ENCODE data around the gene GLYR1. TPM values are rescaled to one million over a fixed set of nuclear protein-coding genes. Genes with fewer than 3 reads are reported as not detected.

Gene GLYR1
- total and polyA plus RNA-seq, 4 donors, result 18.1 to 50.2 (median 40.6) TPM

DNA sequence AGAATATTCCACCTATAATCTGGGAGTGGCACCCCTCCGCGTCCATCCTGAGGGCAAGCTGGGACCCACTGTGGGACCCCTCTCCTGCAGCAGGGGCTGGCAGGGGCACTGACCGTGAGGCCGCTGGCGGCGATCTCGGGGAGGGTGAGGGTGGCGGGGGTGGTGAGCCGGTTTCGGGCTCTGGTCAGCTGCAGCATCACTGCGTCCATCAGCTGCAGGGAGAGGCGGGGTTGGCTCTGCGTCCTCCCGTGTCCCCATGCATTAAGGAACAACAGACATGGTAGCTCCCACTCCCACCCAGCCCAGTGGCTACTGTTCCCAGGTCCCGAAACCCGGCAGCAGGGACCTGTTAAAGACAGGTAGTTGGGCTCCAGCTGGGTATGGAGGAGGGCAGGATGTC, 48.6 kb downstream of the GLYR1 start (continued):
- TF ChIP-seq, protein P1, sequence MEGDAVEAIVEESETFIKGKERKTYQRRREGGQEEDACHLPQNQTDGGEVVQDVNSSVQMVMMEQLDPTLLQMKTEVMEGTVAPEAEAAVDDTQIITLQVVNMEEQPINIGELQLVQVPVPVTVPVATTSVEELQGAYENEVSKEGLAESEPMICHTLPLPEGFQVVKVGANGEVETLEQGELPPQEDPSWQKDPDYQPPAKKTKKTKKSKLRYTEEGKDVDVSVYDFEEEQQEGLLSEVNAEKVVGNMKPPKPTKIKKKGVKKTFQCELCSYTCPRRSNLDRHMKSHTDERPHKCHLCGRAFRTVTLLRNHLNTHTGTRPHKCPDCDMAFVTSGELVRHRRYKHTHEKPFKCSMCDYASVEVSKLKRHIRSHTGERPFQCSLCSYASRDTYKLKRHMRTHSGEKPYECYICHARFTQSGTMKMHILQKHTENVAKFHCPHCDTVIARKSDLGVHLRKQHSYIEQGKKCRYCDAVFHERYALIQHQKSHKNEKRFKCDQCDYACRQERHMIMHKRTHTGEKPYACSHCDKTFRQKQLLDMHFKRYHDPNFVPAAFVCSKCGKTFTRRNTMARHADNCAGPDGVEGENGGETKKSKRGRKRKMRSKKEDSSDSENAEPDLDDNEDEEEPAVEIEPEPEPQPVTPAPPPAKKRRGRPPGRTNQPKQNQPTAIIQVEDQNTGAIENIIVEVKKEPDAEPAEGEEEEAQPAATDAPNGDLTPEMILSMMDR (IDR thresholded peaks at IDR 0.05; ENCODE audit: low read depth, low read length, missing input control), result no peak
- TF ChIP-seq FOXA2 (IDR thresholded peaks at IDR 0.05), result no peak

DNA sequence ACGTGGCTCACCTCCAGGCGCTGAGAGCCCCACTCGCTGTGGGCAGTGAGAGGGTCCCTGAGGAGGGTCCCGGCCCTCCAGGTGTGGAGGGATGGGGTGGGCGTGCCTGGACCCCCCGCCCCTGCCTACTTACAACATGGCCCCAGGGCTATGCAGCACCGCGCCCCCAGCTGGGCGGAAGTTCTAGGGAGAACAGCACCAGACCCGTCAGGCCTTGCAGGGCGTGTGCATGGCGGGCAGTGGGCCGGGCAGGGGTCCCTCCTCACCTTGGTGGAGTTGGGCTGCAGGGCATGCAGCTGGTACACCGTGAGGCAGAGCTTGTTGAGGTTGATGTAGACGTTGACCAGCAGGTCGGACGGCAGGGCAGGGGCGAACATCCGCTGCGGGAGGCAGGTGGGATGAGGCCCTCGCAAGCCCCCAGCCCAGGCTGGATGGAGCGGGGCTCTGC, 49.3 kb downstream of the GLYR1 start:
- no peaks in the 10 kb centered on the region for H3K27me3 ChIP-seq (ENCODE audit: control insufficient read depth in 4 of 4, insufficient read depth in 4 of 4, low read length in 3 of 4)
- peaks cover 0 to 20% (median 7%) of the 10 kb centered on the region in 4 donors for H3K36me3 ChIP-seq (ENCODE audit: control insufficient read depth in 4 of 4, insufficient read depth in 3 of 4, low read depth in 1 of 4, low read length in 3 of 4)
- H3K9me3 ChIP-seq (ENCODE audit: control insufficient read depth in 4 of 4, low read length in 3 of 4), result no peaks in the 10 kb centered on the region
- no peak for DNase-seq (ENCODE audit: low spot score)
- no peak overlapping the region for H3K27ac ChIP-seq (ENCODE audit: low read depth in 1 of 2, low read length in 2 of 2)
- no peak overlapping the region for H3K4me3 ChIP-seq (ENCODE audit: low read depth in 1 of 3, low read length in 3 of 3)
- TF ChIP-seq, protein P2, sequence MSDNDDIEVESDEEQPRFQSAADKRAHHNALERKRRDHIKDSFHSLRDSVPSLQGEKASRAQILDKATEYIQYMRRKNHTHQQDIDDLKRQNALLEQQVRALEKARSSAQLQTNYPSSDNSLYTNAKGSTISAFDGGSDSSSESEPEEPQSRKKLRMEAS (IDR thresholded peaks at IDR 0.05), result no peak
- TF ChIP-seq RXRA (IDR thresholded peaks at IDR 0.05) (no peak), TAF1 (conservative IDR thresholded peaks at IDR 0.05) (no peak)
- TF ChIP-seq, protein P3, sequence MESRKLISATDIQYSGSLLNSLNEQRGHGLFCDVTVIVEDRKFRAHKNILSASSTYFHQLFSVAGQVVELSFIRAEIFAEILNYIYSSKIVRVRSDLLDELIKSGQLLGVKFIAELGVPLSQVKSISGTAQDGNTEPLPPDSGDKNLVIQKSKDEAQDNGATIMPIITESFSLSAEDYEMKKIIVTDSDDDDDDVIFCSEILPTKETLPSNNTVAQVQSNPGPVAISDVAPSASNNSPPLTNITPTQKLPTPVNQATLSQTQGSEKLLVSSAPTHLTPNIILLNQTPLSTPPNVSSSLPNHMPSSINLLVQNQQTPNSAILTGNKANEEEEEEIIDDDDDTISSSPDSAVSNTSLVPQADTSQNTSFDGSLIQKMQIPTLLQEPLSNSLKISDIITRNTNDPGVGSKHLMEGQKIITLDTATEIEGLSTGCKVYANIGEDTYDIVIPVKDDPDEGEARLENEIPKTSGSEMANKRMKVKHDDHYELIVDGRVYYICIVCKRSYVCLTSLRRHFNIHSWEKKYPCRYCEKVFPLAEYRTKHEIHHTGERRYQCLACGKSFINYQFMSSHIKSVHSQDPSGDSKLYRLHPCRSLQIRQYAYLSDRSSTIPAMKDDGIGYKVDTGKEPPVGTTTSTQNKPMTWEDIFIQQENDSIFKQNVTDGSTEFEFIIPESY (IDR thresholded peaks at IDR 0.05), result no peak
- 96% methylated on average over 22 of the region's 22 CpGs for WGBS
- H3K9ac ChIP-seq (ENCODE audit: low read depth in 1 of 2, low read length in 2 of 2), result no peak overlapping the region
- peaks cover 0 to 19% (median 9%) of the 10 kb centered on the region in 4 donors for H3K4me1 ChIP-seq (ENCODE audit: control insufficient read depth in 4 of 4, insufficient read depth in 4 of 4, low read length in 3 of 4)

DNA sequence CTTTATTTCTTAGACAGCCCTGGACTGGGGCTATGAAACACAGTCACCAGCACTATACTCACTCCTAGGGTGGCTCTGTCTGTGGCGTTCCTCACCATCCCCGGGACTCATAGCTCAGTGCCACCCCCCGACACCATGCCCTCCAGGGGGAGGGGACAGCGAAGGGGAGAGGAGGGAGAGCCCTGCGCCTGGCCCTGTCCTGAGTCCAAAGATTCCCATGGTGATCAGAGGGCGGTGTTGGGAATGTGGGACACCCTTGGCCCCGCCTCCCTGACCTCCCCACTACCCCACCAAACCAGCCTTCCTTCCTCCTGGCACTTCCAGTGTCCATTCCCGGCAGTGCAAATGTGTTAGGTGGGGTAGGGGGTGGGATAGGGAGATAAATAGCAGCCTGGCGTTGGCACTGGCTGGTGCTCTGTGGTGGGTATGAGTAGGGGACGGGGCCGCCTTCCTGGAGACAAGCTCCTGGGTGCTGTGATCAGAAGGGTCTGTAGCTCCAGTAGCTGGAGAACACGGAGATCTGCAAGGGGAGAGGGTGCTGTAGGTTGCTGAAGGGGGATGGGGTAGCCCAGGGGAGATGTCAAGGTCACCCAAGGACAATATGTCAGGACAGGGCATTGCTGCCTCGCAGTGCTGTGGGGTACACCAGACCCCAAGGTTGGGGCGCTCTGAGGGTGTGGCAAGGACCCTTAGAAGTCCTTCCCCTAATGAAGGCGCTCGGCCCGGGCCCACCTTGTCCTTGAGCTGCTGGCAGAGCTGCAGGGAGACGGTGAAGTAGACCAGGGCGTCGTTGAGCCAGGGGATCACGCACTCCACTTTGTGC, 49.9 kb downstream of the GLYR1 start:
- H3K36me3 ChIP-seq (ENCODE audit: control insufficient read depth in 4 of 4, insufficient read depth in 3 of 4, low read depth in 1 of 4, low read length in 3 of 4), result peaks cover 0 to 20% (median 7%) of the 10 kb centered on the region in 4 donors
- TF ChIP-seq RXRA (IDR thresholded peaks at IDR 0.05), result no peak
- no peak for TF ChIP-seq SP1 (IDR thresholded peaks at IDR 0.05)
- TF ChIP-seq, protein P4, sequence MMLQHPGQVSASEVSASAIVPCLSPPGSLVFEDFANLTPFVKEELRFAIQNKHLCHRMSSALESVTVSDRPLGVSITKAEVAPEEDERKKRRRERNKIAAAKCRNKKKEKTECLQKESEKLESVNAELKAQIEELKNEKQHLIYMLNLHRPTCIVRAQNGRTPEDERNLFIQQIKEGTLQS (IDR thresholded peaks at IDR 0.05), result no peak
- TF ChIP-seq, protein P3 (IDR thresholded peaks at IDR 0.05), result no peak
- TF ChIP-seq JUND (IDR thresholded peaks at IDR 0.05), result no peak
- no peak for TF ChIP-seq NR2F2 (IDR thresholded peaks at IDR 0.05)
- no peak for TF ChIP-seq TAF1 (conservative IDR thresholded peaks at IDR 0.05)
- no peak for TF ChIP-seq EGR1 (IDR thresholded peaks at IDR 0.05; ENCODE audit: low read depth in 2 of 2)
- TF ChIP-seq, protein P5, sequence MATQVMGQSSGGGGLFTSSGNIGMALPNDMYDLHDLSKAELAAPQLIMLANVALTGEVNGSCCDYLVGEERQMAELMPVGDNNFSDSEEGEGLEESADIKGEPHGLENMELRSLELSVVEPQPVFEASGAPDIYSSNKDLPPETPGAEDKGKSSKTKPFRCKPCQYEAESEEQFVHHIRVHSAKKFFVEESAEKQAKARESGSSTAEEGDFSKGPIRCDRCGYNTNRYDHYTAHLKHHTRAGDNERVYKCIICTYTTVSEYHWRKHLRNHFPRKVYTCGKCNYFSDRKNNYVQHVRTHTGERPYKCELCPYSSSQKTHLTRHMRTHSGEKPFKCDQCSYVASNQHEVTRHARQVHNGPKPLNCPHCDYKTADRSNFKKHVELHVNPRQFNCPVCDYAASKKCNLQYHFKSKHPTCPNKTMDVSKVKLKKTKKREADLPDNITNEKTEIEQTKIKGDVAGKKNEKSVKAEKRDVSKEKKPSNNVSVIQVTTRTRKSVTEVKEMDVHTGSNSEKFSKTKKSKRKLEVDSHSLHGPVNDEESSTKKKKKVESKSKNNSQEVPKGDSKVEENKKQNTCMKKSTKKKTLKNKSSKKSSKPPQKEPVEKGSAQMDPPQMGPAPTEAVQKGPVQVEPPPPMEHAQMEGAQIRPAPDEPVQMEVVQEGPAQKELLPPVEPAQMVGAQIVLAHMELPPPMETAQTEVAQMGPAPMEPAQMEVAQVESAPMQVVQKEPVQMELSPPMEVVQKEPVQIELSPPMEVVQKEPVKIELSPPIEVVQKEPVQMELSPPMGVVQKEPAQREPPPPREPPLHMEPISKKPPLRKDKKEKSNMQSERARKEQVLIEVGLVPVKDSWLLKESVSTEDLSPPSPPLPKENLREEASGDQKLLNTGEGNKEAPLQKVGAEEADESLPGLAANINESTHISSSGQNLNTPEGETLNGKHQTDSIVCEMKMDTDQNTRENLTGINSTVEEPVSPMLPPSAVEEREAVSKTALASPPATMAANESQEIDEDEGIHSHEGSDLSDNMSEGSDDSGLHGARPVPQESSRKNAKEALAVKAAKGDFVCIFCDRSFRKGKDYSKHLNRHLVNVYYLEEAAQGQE (IDR thresholded peaks at IDR 0.05), result no peak
- TF ChIP-seq HNF4G (IDR thresholded peaks at IDR 0.05), result no peak
- no peak for TF ChIP-seq HNF4A (conservative IDR thresholded peaks at IDR 0.05)
- DNase-seq (ENCODE audit: low spot score), result no peak
- H3K27ac ChIP-seq (ENCODE audit: low read depth in 1 of 2, low read length in 2 of 2), result no peak overlapping the region
- no peak overlapping the region for H3K4me3 ChIP-seq (ENCODE audit: low read depth in 1 of 3, low read length in 3 of 3)
- H3K9ac ChIP-seq (ENCODE audit: low read depth in 1 of 2, low read length in 2 of 2), result no peak overlapping the region
- H3K4me1 ChIP-seq (ENCODE audit: control insufficient read depth in 4 of 4, insufficient read depth in 4 of 4, low read length in 3 of 4), result peaks cover 0 to 19% (median 9%) of the 10 kb centered on the region in 4 donors
- no peaks in the 10 kb centered on the region for H3K27me3 ChIP-seq (ENCODE audit: control insufficient read depth in 4 of 4, insufficient read depth in 4 of 4, low read length in 3 of 4)
- WGBS, result 89% methylated on average over 21 of the region's 21 CpGs
- H3K9me3 ChIP-seq (ENCODE audit: control insufficient read depth in 4 of 4, low read length in 3 of 4), result no peaks in the 10 kb centered on the region
